ENCODE data around the gene RFLNA.

DNA sequence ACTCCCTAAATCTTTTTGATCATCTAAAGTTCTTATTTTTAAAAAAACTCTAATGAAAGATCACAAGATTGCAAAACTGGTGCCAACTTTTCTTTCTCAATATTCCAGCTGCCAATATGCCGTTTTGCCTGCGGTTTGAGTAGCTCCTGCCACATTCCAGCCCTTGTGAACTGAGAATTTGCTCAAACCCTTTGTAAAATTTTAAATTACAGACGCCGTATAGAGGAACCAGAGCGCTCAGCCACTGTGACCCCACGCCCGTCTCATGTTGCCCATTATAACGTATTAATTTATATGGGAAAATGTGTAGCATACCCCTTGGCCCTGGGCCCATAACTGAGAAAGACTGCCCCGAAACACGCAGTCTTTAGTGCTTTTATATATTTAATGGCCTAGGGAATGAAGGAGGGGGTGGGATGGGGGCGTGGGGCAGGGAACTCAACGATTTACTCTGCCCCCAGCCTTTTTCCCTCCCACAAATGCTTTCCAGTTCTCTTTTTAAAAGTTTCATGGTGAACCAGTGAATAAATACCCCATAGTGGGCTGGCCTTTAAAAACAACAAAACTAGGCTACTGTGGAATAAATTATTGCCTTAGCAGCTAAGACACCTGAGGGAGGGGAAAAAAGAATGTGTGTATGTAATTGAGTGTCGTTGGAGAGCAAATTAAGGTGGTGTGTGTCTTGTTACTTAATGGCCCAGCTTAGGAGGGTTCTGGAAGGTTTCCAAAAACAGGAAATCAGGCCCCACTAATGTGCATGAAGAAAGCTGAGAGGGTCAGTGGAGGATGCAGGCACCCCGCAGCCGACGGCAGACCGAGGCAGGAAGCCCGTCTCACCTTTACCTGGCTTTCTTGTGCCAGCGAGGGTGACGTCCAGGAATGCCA, 45.7 kb upstream of the RFLNA start:
- TF ChIP-seq, protein P1, sequence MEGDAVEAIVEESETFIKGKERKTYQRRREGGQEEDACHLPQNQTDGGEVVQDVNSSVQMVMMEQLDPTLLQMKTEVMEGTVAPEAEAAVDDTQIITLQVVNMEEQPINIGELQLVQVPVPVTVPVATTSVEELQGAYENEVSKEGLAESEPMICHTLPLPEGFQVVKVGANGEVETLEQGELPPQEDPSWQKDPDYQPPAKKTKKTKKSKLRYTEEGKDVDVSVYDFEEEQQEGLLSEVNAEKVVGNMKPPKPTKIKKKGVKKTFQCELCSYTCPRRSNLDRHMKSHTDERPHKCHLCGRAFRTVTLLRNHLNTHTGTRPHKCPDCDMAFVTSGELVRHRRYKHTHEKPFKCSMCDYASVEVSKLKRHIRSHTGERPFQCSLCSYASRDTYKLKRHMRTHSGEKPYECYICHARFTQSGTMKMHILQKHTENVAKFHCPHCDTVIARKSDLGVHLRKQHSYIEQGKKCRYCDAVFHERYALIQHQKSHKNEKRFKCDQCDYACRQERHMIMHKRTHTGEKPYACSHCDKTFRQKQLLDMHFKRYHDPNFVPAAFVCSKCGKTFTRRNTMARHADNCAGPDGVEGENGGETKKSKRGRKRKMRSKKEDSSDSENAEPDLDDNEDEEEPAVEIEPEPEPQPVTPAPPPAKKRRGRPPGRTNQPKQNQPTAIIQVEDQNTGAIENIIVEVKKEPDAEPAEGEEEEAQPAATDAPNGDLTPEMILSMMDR (IDR thresholded peaks at IDR 0.05; ENCODE audit: low read length): no peak
- TF ChIP-seq EZH2 (optimal IDR thresholded peaks at IDR 0.05; ENCODE audit: low read depth, low read length) (no peak), EZH2phosphoT487 (IDR thresholded peaks at IDR 0.05; ENCODE audit: low read length) (no peak)
